Non-pigmented ciliary epithelial cell (primary cell): ENCODE data around the gene PRR20B.
"Not testable (repeated sequence)": the region's sequence is repeated elsewhere in the genome, so short reads cannot be mapped to it uniquely, and the experiment has no call there.

Experiments
- DNase-seq: peaks from one replicate; pipeline ENCODE4 v3.0.0-alpha.2; 2010; ENCODE audit warnings: low read depth

The PRR20B gene

GRCh38 chr13:57147188-57147587 is at the start of gene PRR20B:
Gene PRR20B, plus strand, starts transcription at chr13:57147488. Its CDS starts 387 bp downstream, at chr13:57147875.
- DNase-seq, result not testable (repeated sequence)

- no peak for DNase-seq
Observed at GRCh38 chr13:57114945-57115344, 32.3 kb upstream of the PRR20B start.

GRCh38 chr13:57123681-57124080 is 23.6 kb upstream of the PRR20B start:
- no peak for DNase-seq

GRCh38 chr13:57128909-57129308 is 18.4 kb upstream of the PRR20B start:
- no peak for DNase-seq

- no peak for DNase-seq
Observed at GRCh38 chr13:57136093-57136492, 11.2 kb upstream of the PRR20B start.

- DNase-seq, result no peak
Observed at GRCh38 chr13:57137585-57137984, 9.7 kb upstream of the PRR20B start.

- no peak for DNase-seq
Observed at GRCh38 chr13:57138988-57139387, 8.3 kb upstream of the PRR20B start.

- DNase-seq, result not testable (repeated sequence)
Observed at GRCh38 chr13:57139781-57140180, 7.5 kb upstream of the PRR20B start.

GRCh38 chr13:57140235-57140968 is 6.9 kb upstream of the PRR20B start, which contains the start of gene PRR20A:
Gene PRR20A, plus strand, starts transcription at chr13:57140918. Its CDS starts 387 bp downstream, at chr13:57141305.
- DNase-seq, result not testable (repeated sequence)

GRCh38 chr13:57148106-57148505 is 818 bp downstream of the PRR20B start:
- not testable (repeated sequence) for DNase-seq

- DNase-seq, result not testable (repeated sequence)
Observed at GRCh38 chr13:57153761-57154160, 6.5 kb downstream of the PRR20B start, which contains the start of gene PRR20C. Gene PRR20C, plus strand, starts transcription at chr13:57154061. Its CDS starts 387 bp downstream, at chr13:57154448.

GRCh38 chr13:57160332-57160731 is 13.0 kb downstream of the PRR20B start, which contains the start of gene PRR20D:
Gene PRR20D, plus strand, starts transcription at chr13:57160632. Its CDS starts 387 bp downstream, at chr13:57161019.
- DNase-seq, result not testable (repeated sequence)

GRCh38 chr13:57166897-57167296 is 19.6 kb downstream of the PRR20B start, which contains the start of gene PRR20E:
Gene PRR20E, plus strand, starts transcription at chr13:57167197. Its CDS starts 387 bp downstream, at chr13:57167584.
- DNase-seq, result not testable (repeated sequence)

- DNase-seq, result no peak
Observed at GRCh38 chr13:57191667-57192066, 44.4 kb downstream of the PRR20B start.
